ENCODE measurements around the gene JMJD7. TPM values are rescaled to one million over a fixed set of nuclear protein-coding genes. Genes with fewer than 3 reads are reported as not detected.

Gene JMJD7
- total RNA-seq, 2 experiments from 2014 or later = 3.0 to 14.1 TPM

DNA sequence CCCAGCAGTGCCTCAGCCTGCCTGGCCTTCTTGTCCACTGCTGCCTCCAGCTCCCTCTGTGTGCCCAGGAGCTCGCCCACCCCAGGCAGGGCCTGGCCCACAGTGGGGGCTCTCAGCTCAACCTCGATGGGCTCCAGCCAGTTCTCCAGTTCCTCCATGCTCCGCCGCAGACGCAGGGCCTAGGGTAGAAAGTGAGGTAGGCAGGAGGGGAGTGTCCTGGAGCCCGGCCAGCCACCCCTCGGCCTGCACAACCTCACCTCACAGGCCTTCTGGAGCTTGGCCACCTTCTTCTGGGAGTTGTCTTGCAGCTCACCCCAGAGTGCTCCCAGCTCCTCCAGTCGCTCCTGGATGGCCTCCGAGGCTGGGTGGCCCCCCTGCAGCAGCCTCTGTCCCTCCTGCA, 29.4 kb downstream of the JMJD7 start:
- no peak for TF ChIP-seq EZH2phosphoT487 (IDR thresholded peaks at IDR 0.05; ENCODE audit: borderline replicate concordance, low read depth, low read length)
- TF ChIP-seq, protein P1, sequence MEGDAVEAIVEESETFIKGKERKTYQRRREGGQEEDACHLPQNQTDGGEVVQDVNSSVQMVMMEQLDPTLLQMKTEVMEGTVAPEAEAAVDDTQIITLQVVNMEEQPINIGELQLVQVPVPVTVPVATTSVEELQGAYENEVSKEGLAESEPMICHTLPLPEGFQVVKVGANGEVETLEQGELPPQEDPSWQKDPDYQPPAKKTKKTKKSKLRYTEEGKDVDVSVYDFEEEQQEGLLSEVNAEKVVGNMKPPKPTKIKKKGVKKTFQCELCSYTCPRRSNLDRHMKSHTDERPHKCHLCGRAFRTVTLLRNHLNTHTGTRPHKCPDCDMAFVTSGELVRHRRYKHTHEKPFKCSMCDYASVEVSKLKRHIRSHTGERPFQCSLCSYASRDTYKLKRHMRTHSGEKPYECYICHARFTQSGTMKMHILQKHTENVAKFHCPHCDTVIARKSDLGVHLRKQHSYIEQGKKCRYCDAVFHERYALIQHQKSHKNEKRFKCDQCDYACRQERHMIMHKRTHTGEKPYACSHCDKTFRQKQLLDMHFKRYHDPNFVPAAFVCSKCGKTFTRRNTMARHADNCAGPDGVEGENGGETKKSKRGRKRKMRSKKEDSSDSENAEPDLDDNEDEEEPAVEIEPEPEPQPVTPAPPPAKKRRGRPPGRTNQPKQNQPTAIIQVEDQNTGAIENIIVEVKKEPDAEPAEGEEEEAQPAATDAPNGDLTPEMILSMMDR (conservative IDR thresholded peaks at IDR 0.05; ENCODE audit: low read length) = no peak

GRCh38 chr15:41858756-41859155, 30.9 kb downstream of the JMJD7 start:
- ChIA-PET CTCF (ENCODE audit: unreplicated experiment) (no interaction called here), POLR2A (interaction anchor here (1.1 kb wide), 1 partner anchor 27 kb away, joined by 3 read pairs; no protein-coding TSS in a partner anchor)
- no peak overlapping the region for H3K4me2 ChIP-seq (ENCODE audit: low read length)
- no TSS peak for BruUV-seq (replicated peaks)
- H3K79me2 ChIP-seq (ENCODE audit: insufficient read depth, low read depth, low read length) = no peaks in the 10 kb centered on the region
- TF ChIP-seq, protein P1 (conservative IDR thresholded peaks at IDR 0.05; ENCODE audit: low read length) = no peak
- no peak for TF ChIP-seq EZH2phosphoT487 (IDR thresholded peaks at IDR 0.05; ENCODE audit: borderline replicate concordance, low read depth, low read length)
- DNase-seq (ENCODE audit: low spot score) = no peak
- intact Hi-C loops (cut with micrococcal nuclease; ENCODE audit: unreplicated experiment) = no loop called here
- no peaks in the 10 kb centered on the region for H3K36me3 ChIP-seq (ENCODE audit: insufficient read depth, low read length)
- H3K4me3 ChIP-seq (ENCODE audit: low read depth, low read length, poor library complexity, severe bottlenecking) = no peak overlapping the region
- H3K27ac ChIP-seq (ENCODE audit: low read depth, low read length, poor library complexity, severe bottlenecking) = no peak overlapping the region
- H3K4me1 ChIP-seq (ENCODE audit: insufficient read depth, low read length, poor library complexity, severe bottlenecking) = peaks cover 9% of the 10 kb centered on the region
- H3K9me3 ChIP-seq (ENCODE audit: low read length) = no peaks in the 10 kb centered on the region
- no peaks in the 10 kb centered on the region for H3K9me2 ChIP-seq (ENCODE audit: insufficient read depth, low read length)
- no peaks in the 10 kb centered on the region for H4K20me1 ChIP-seq (ENCODE audit: insufficient read depth, low read length)
- H2AFZ ChIP-seq (ENCODE audit: low read length) = no peak overlapping the region

More for the DNA sequence above, 29.4 kb downstream of the JMJD7 start:
- no peaks in the 10 kb centered on the region for H3K9me3 ChIP-seq (ENCODE audit: low read length)
- no TSS peak for BruUV-seq (replicated peaks)
- H4K20me1 ChIP-seq (ENCODE audit: insufficient read depth, low read length) = no peaks in the 10 kb centered on the region
- no peak for DNase-seq (ENCODE audit: low spot score)
- CTCF ChIA-PET (ENCODE audit: unreplicated experiment) = no interaction called here
- POLR2A ChIA-PET = no interaction called here
- H3K4me2 ChIP-seq (ENCODE audit: low read length) = no peak overlapping the region
- H3K4me1 ChIP-seq (ENCODE audit: insufficient read depth, low read length, poor library complexity, severe bottlenecking) = peaks cover 9% of the 10 kb centered on the region
- H3K9me2 ChIP-seq (ENCODE audit: insufficient read depth, low read length) = no peaks in the 10 kb centered on the region
- H3K27ac ChIP-seq (ENCODE audit: low read depth, low read length, poor library complexity, severe bottlenecking) = no peak overlapping the region
- no peak overlapping the region for H2AFZ ChIP-seq (ENCODE audit: low read length)
- intact Hi-C loops (cut with micrococcal nuclease; ENCODE audit: unreplicated experiment) = no loop called here
- H3K79me2 ChIP-seq (ENCODE audit: insufficient read depth, low read depth, low read length) = no peaks in the 10 kb centered on the region
- H3K4me3 ChIP-seq (ENCODE audit: low read depth, low read length, poor library complexity, severe bottlenecking) = no peak overlapping the region
- H3K36me3 ChIP-seq (ENCODE audit: insufficient read depth, low read length) = no peaks in the 10 kb centered on the region

DNA sequence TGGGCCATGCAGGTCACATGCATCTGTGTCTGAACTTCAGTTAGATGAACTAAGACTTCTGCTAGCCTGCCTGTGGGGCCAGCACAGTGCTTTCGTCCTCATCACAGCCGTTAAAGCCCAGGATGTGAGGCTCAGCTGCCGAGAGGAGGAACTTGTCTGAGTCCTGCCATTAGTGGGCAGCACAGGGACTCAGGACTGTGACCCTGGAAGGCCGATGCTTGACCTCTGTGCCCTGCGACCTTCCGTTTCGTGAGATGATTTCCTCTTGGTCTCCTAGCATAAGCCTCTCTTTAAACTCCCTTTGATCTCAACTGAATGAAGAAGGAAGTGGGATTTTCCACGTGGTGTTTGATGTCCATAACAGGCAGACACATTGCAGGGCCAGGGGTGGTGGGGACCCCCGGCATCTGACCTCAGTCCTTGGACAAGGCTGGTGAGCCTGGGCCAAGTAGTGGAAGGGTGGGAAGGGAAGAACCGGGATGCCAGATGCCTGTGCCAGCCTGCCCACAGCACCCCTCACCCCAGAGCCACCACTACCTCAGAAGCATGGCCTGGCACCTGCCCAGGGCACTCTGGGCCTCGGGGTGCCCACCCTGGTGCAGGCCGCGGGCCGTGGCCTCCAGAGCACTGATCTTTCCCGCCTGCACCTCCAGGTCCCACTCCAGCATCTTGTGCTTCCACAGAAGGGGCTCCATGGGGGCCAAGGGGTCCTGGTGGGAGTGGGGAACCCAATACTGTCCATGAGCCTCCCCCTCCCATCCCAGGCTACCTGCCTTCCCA, 32.3 kb downstream of the JMJD7 start:
- peak overlapping the region; percentile 18; the same call in 1 of the 2 replicates for H2AFZ ChIP-seq (ENCODE audit: low read length)
- peak; percentile 47 for DNase-seq (ENCODE audit: low spot score)
- no peak overlapping the region for H3K4me3 ChIP-seq (ENCODE audit: low read depth, low read length, poor library complexity, severe bottlenecking)
- no peaks in the 10 kb centered on the region for H3K79me2 ChIP-seq (ENCODE audit: insufficient read depth, low read depth, low read length)
- no peaks in the 10 kb centered on the region for H3K9me3 ChIP-seq (ENCODE audit: low read length)
- TF ChIP-seq EZH2phosphoT487 (IDR thresholded peaks at IDR 0.05; ENCODE audit: borderline replicate concordance, low read depth, low read length) = no peak
- TF ChIP-seq, protein P1 (conservative IDR thresholded peaks at IDR 0.05; ENCODE audit: low read length) = peak; percentile 37; the same call in 1 of the 2 replicates
- H3K9me2 ChIP-seq (ENCODE audit: insufficient read depth, low read length) = no peaks in the 10 kb centered on the region
- intact Hi-C loops (cut with micrococcal nuclease; ENCODE audit: unreplicated experiment) = no loop called here
- H3K4me1 ChIP-seq (ENCODE audit: insufficient read depth, low read length, poor library complexity, severe bottlenecking) = peaks cover 9% of the 10 kb centered on the region
- H3K36me3 ChIP-seq (ENCODE audit: insufficient read depth, low read length) = no peaks in the 10 kb centered on the region
- POLR2A ChIA-PET = no interaction called here
- H4K20me1 ChIP-seq (ENCODE audit: insufficient read depth, low read length) = no peaks in the 10 kb centered on the region
- BruUV-seq (replicated peaks) = no TSS peak
- H3K4me2 ChIP-seq (ENCODE audit: low read length) = no peak overlapping the region
- H3K27ac ChIP-seq (ENCODE audit: low read depth, low read length, poor library complexity, severe bottlenecking) = no peak overlapping the region
- CTCF ChIA-PET (ENCODE audit: unreplicated experiment) = no interaction called here
